GM20431 (cell line): ENCODE data around the gene EIF3F.

Source experiments
- in situ Hi-C: fragments of 300-500 bp; cut with MseI, MboI; formaldehyde crosslinking; loops from one replicate; pipeline ENCODE4 v1.15.0; 2020; ENCODE audit warnings: low sequenced_read_pairs; ENCODE audit not compliant: unreplicated experiment

The EIF3F gene

GRCh38 chr11:7986768-7987559 lies at the start of gene EIF3F:
EIF3F (plus strand) TSS chr11:7987337; CDS start chr11:7987353, 16 bp downstream.
- in situ Hi-C loops = loop anchor here (10.0 kb wide), 1 partner anchor 92 kb away; no protein-coding TSS in a partner anchor

GRCh38 chr11:7941146-7941545 lies 46.0 kb upstream of the EIF3F start:
- in situ Hi-C loops = no loop called here

DNA sequence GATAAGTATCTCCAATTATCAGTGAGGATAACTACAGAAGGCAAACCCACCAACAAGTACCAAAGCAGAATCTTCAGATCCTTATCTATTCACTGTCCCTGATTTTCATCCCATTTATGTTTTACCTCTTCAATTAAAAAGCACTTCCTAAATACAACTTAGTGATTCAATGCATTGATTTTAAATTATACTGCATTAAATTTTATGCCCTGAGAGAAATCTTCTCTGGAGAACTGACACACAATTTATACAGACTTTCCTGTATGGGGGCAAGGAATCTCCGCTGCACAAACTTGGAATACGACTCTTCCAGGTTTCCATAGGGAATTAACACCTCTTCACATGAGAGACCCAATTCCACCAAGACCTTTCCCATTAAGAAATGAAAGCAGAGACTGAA lies 45.5 kb upstream of the EIF3F start, which contains the start of gene OR10A3:
OR10A3 (minus strand) TSS at position 101 of the 400 bp plus-strand sequence. CDS start 2,188 bp downstream, outside the sequence.
- in situ Hi-C loops = no loop called here

DNA sequence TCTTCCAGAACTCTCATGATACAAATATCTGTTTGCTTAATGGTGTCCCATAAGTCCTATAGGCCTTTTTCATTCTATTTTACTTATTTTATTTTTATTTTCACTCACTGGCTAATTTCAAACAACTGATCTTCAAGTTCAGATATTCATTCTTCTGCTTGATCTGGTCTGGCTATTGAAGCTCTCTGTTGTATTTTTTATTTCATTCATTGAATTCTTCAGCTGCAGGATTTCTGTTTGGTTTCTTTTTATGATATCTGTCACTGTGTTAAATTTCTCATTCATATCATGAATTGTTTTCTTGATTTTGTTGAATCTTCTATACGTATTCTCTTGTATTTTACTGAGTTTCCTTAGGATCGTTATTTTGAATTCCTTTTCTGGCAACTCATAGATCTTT lies 43.0 kb upstream of the EIF3F start:
- in situ Hi-C loops = no loop called here

DNA sequence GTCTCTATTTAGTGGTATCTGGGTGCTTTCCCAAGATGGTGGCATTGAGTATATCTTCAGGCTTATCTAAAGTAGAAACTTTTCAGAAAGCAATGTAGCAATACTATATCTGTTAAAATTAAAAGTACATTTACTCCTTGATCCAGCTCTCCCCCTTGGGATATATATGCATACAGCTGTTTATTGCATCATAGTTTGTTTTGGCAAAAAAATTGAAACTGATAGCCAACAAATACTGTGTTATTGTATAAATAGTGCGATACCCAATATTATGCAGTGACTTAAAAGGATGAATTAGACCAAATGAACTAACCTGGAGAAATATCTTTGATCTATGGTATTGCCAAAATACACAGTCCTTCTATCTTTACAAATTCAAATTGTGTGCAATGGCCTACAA lies 37.2 kb upstream of the EIF3F start:
- in situ Hi-C loops = no loop called here

DNA sequence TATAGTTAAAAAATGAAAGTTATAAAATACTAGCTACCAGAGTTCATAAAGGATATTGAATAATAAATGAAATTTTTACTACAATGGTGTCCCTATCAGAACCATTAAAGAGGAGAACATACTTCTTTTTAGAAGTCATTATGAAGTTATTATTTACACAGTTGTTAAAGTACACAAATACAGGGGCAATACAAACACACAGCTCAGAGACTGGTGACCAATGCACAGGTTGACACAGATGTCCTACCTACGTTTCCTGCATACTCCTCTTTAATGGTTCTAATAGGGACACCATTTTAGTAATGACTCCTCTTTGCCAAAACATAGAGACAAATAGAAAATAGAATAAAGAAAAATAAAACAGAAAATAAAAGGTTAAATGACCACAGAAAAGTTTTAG lies 31.9 kb upstream of the EIF3F start:
- in situ Hi-C loops = no loop called here

GRCh38 chr11:7964261-7964660 lies 22.9 kb upstream of the EIF3F start:
- in situ Hi-C loops = no loop called here

- in situ Hi-C loops = no loop called here
These were observed 22.3 kb upstream of the EIF3F start for GRCh38 chr11:7964873-7965272.

GRCh38 chr11:7965386-7965785 lies 21.8 kb upstream of the EIF3F start, which contains the start of gene NLRP10:
NLRP10 (minus strand) TSS chr11:7965447; CDS start chr11:7963495, 1,952 bp downstream.
- in situ Hi-C loops = no loop called here

GRCh38 chr11:7967097-7967496 lies 20.0 kb upstream of the EIF3F start:
- in situ Hi-C loops = no loop called here

- in situ Hi-C loops = no loop called here
These were observed 19.3 kb upstream of the EIF3F start for GRCh38 chr11:7967826-7968225.

- in situ Hi-C loops = no loop called here
These were observed 18.5 kb upstream of the EIF3F start for GRCh38 chr11:7968686-7969085.

DNA sequence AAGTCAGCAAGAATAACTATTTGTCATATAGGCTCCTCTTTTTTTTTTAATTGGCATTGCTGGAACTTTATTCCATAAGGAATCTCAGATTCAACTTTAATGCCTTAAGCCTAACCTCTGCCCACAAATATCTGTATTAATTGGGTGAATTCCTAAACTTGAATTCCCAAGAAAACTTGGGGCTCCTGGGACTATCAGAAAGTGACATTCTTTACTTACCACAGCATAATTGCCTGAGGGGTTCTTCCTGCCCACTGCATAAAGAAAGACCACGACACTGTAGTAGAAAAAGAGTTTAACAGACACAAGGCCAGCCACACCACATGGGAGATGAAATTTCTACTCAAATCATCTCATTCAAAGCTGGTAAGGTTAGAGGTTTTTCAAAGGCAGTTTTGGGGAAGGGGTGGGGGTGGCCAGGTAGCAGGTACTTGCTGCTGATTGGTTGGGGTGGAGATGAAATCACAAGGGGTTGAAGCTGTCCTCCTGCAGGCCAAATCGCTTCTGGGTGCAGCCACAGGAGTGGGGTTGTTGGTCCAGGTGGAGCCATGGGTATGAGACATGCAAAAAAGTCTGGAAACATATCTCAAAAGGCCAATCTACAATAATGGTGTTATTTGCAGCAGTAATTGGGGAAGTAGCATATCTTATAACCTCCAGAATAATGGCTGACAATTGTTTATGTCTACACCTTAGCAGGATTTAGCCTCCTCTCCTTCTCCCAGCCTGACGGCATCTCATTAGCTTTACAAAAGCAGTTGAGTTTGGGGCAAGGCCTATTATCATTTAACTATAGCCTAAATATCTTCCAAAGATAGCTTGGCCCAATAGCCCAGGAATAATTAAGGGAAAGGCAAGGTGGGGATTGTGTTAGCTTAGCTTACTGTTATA lies 17.1 kb upstream of the EIF3F start:
- in situ Hi-C loops = no loop called here

- in situ Hi-C loops = no loop called here
These were observed 15.3 kb upstream of the EIF3F start for GRCh38 chr11:7971846-7972245.

DNA sequence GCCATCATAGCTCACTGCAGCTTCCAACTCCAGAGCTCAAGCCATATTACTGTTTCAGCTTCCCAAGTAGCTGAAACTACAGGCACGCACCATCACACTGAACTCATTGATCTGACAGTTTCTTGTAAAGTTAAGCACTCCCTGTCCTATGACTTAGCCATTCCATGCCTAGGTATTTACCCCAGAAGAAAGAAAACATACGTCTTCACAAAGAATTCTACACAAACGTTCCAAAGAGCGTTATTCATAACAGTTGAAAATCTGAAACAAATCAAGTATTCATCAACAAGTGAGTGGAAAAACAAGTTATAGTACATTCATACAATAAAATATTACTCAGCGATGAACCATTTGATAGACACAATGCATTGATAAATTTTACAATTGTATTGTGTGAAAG lies 14.1 kb upstream of the EIF3F start:
- in situ Hi-C loops = no loop called here

DNA sequence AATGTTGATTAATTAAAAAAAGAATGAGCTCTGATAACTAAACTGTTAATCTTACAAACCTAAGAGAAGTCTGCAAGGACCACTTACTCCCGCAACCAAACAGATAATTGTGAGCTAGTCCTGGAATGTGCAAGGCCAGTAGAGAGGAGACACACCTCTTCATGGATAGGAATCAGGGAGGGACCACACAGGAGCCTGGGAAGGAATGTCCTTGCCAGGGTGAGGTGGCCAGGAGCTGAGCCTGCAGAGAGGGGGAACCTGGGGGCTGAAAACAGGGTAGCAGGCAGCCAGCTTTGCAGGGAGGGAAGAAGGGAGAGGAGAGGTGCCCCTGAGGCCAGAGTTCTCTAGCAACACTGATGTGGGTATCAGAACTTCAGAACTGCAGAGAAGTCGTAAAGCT lies 12.5 kb upstream of the EIF3F start:
- in situ Hi-C loops = no loop called here

DNA sequence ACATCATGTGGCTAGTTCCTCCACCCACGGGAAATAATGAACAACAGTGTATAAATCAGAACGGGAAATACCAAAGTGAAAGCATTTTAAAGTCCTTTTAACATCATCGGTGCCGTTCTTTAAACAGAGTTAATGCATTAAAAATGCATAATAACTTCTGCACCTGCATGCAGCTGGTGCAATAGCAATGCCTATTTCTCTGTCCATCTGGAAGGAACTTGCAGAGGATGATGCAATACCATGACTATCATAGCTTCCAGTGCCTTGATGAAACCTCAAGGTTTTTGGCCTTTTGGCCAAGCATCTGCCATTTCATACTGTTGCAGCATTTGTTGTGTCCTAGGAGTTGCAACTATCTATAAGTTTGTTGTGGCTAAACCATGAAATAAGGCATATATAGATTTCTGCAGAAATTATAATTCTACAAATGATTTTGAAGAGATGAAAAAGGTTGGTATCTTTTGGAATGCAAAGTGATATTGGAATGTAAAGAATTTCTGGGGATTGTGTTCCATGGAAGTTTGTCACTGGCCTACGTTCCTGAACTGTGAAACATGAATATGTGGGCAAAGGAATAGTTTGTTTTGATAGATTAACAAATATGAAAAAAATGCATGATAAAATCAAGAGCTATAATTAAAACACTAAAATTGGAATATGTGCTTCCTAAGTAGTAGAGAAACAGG lies 9.8 kb upstream of the EIF3F start:
- in situ Hi-C loops = no loop called here

DNA sequence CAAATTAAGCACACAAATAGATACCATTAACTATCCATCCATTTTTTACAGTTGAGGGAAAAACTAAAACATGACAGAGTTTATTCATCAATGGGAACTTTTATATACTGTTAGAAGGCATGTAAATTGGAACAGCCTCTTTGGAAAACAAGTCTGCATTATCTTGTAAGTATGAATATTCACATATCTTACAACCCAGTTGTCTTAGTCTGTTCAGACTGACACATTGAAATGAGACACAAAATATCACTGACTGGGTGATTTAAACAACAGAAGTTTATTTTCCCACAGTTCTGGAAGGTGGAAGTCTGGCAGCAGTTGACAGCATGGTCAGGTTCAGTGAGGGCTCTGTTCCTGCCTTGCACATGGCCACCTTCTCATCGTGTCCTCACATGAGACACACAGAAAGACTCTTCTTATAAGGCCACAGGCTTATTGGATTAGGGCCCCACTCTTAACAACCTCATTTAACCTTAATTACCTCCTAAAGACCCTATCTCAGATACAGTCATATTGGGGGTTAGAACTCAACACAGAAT lies 5.4 kb upstream of the EIF3F start:
- in situ Hi-C loops = loop anchor here (10.0 kb wide), 1 partner anchor 87 kb away; no protein-coding TSS in a partner anchor

DNA sequence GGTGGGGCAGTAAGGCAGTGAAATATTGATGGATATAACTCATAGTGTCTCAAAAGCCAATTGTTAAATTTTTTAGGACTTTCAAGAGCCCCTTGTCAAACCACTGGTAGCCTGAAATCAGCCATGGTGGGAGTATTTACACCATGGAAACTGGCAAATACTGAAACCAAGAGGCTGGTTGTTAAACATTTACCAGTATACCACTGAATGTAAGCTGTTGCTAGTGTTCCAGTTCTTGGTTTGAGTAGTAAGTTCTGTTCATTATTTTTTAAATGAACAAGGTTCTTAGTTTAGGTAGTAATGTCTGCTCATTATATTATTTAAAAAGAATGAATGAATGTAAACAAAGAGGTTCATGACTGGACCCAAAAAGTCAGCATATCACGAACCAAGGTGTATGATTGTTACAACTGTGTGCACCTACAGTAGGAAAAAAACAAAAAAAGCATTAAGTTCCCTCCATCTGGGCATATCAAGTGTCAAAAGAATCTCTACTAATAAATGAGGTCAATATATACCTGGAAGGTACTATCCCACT lies 4.5 kb upstream of the EIF3F start:
- in situ Hi-C loops = loop anchor here (10.0 kb wide), 1 partner anchor 88 kb away; no protein-coding TSS in a partner anchor
